ENCODE measurements around the gene CFAP299. TPM values are rescaled to one million over a fixed set of nuclear protein-coding genes. Genes with fewer than 3 reads are reported as not detected.

CFAP299 gene
- total RNA-seq, 2 experiments from 2014 or later, result 0.63 to 3.7 TPM

GRCh38 chr4:80471756-80472155 is 136.2 kb downstream of the CFAP299 start:
- Histone ChIP-seq H2AFZ (ENCODE audit: low read length) (peak overlapping the region; percentile 35; the same call in 1 of the 2 replicates), H3K9me3 (ENCODE audit: low read length) (no peaks in the 10 kb centered on the region), H3K36me3 (ENCODE audit: insufficient read depth, low read length) (no peaks in the 10 kb centered on the region; the same call in 1 of the 2 replicates), H4K20me1 (ENCODE audit: insufficient read depth, low read length) (no peaks in the 10 kb centered on the region), H3K4me3 (ENCODE audit: low read depth, low read length, poor library complexity, severe bottlenecking) (no peak overlapping the region), H3K79me2 (ENCODE audit: insufficient read depth, low read depth, low read length) (no peaks in the 10 kb centered on the region), H3K4me2 (ENCODE audit: low read length) (peak overlapping the region; percentile 35; the same call in 1 of the 2 replicates), H3K9me2 (ENCODE audit: insufficient read depth, low read length) (no peaks in the 10 kb centered on the region), H3K4me1 (ENCODE audit: insufficient read depth, low read length, poor library complexity, severe bottlenecking) (no peaks in the 10 kb centered on the region), H3K27ac (ENCODE audit: low read depth, low read length, poor library complexity, severe bottlenecking) (no peak overlapping the region)
- CTCF ChIA-PET (ENCODE audit: unreplicated experiment), result no interaction called here
- POLR2A ChIA-PET, result no interaction called here
- no peak for TF ChIP-seq CTCF (conservative IDR thresholded peaks at IDR 0.05; ENCODE audit: low read length)
- TF ChIP-seq EZH2phosphoT487 (IDR thresholded peaks at IDR 0.05; ENCODE audit: borderline replicate concordance, low read depth, low read length), result no peak
- peak; percentile 41 for DNase-seq (ENCODE audit: low spot score)
- BruUV-seq (replicated peaks), result no TSS peak
- intact Hi-C loops (cut with micrococcal nuclease; ENCODE audit: unreplicated experiment), result no loop called here

GRCh38 chr4:80475236-80475635 is 139.7 kb downstream of the CFAP299 start:
- no peak for DNase-seq (ENCODE audit: low spot score)
- Histone ChIP-seq H3K4me1 (ENCODE audit: insufficient read depth, low read length, poor library complexity, severe bottlenecking) (no peaks in the 10 kb centered on the region), H3K27ac (ENCODE audit: low read depth, low read length, poor library complexity, severe bottlenecking) (no peak overlapping the region), H3K9me2 (ENCODE audit: insufficient read depth, low read length) (no peaks in the 10 kb centered on the region), H2AFZ (ENCODE audit: low read length) (no peak overlapping the region), H4K20me1 (ENCODE audit: insufficient read depth, low read length) (no peaks in the 10 kb centered on the region), H3K9me3 (ENCODE audit: low read length) (no peaks in the 10 kb centered on the region; the same call in 1 of the 2 replicates), H3K79me2 (ENCODE audit: insufficient read depth, low read depth, low read length) (no peaks in the 10 kb centered on the region), H3K36me3 (ENCODE audit: insufficient read depth, low read length) (no peaks in the 10 kb centered on the region; the same call in 1 of the 2 replicates), H3K4me2 (ENCODE audit: low read length) (no peak overlapping the region), H3K4me3 (ENCODE audit: low read depth, low read length, poor library complexity, severe bottlenecking) (no peak overlapping the region)
- intact Hi-C loops (cut with micrococcal nuclease; ENCODE audit: unreplicated experiment), result no loop called here
- ChIA-PET CTCF (ENCODE audit: unreplicated experiment) (no interaction called here), POLR2A (interaction anchor here (0.8 to 1.7 kb wide), 3 partner anchors 14 to 72 kb away, joined by 3 to 6 read pairs (median 3); no protein-coding TSS in a partner anchor)
- BruUV-seq (replicated peaks), result no TSS peak
- TF ChIP-seq CTCF (conservative IDR thresholded peaks at IDR 0.05; ENCODE audit: low read length), result no peak
- TF ChIP-seq EZH2phosphoT487 (IDR thresholded peaks at IDR 0.05; ENCODE audit: borderline replicate concordance, low read depth, low read length), result no peak

- no peak for TF ChIP-seq EZH2phosphoT487 (IDR thresholded peaks at IDR 0.05; ENCODE audit: borderline replicate concordance, low read depth, low read length)
- no peak for TF ChIP-seq CTCF (conservative IDR thresholded peaks at IDR 0.05; ENCODE audit: low read length)
Observed at GRCh38 chr4:80475798-80476197, 140.3 kb downstream of the CFAP299 start.

More at GRCh38 chr4:80475798-80476197, 140.3 kb downstream of the CFAP299 start:
- H3K4me1 ChIP-seq (ENCODE audit: insufficient read depth, low read length, poor library complexity, severe bottlenecking), result no peaks in the 10 kb centered on the region
- ChIA-PET CTCF (ENCODE audit: unreplicated experiment) (no interaction called here), POLR2A (interaction anchor here (1.0 to 1.7 kb wide), 2 partner anchors 13 to 24 kb away, joined by 3 to 6 read pairs; no protein-coding TSS in a partner anchor)
- no peaks in the 10 kb centered on the region for H4K20me1 ChIP-seq (ENCODE audit: insufficient read depth, low read length)
- no peak overlapping the region for H3K27ac ChIP-seq (ENCODE audit: low read depth, low read length, poor library complexity, severe bottlenecking)
- H3K36me3 ChIP-seq (ENCODE audit: insufficient read depth, low read length), result no peaks in the 10 kb centered on the region; the same call in 1 of the 2 replicates
- no peaks in the 10 kb centered on the region; the same call in 1 of the 2 replicates for H3K9me3 ChIP-seq (ENCODE audit: low read length)
- H3K79me2 ChIP-seq (ENCODE audit: insufficient read depth, low read depth, low read length), result no peaks in the 10 kb centered on the region
- intact Hi-C loops (cut with micrococcal nuclease; ENCODE audit: unreplicated experiment), result no loop called here
- H3K9me2 ChIP-seq (ENCODE audit: insufficient read depth, low read length), result no peaks in the 10 kb centered on the region
- DNase-seq (ENCODE audit: low spot score), result no peak
- no peak overlapping the region for H2AFZ ChIP-seq (ENCODE audit: low read length)
- H3K4me2 ChIP-seq (ENCODE audit: low read length), result no peak overlapping the region
- H3K4me3 ChIP-seq (ENCODE audit: low read depth, low read length, poor library complexity, severe bottlenecking), result no peak overlapping the region
- BruUV-seq (replicated peaks), result no TSS peak
